Skeletal muscle cell (primary cell): ENCODE data around the gene HCN2.

Source experiments
- DNase-seq: peaks from one replicate; pipeline ENCODE4 v3.0.0-alpha.2; 2010; ENCODE audit warnings: low read depth
- H3K4me3 ChIP-seq: 2 replicates; pipeline ENCODE4 v1.5.1; 2011; ENCODE audit warnings: low read depth, mild to moderate bottlenecking, control low read depth, low read length, moderate library complexity

HCN2 gene

DNA sequence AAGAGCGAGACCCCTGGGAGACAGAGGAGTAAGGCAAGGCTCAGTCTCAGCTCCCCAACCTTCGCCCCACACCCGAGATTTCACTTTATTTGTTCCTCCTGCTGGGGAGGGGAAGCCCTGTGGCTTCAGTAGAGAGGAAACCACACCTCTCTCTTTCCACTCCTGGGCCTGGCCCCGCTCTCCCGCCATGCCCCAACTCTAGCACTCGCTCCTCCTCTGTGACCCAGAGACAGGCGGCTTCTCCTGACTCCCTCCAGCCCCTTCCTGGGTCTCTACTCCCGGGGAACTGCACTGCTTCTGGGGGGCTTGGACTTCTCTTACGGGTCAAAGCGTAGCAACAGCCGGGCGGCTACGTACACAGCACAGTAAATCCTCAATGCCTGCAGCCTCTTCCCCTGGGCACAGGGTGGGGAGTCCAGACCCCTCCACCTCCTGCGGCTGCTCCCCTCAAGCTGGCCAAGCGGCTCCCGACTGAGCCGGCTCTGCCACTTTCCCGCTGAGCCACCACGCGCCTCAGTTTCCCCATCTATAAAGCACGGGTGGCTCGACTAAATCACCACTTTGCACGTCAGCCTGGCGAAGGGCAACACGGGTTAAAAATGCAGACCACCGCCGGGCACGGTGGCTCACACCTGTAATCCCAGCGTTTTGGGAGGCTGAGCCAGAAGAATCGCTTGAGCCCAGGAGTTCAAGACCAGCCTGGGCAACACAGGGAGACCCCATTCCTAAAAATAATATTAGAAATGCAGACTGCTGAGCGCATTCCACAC is 71.9 kb downstream of the HCN2 start:
- peak overlapping the region; percentile 95 for H3K4me3 ChIP-seq
- DNase-seq, result no peak

- peak overlapping the region; percentile 95 for H3K4me3 ChIP-seq
- DNase-seq, result no peak
These were observed 72.7 kb downstream of the HCN2 start for GRCh38 chr19:662207-662961.

GRCh38 chr19:662962-663681 is 73.4 kb downstream of the HCN2 start, which contains the start of gene RNF126:
TSS of gene RNF126 (minus strand) at chr19:663214. CDS start at chr19:663121, 93 bp downstream.
- peak; percentile 73 for DNase-seq
- H3K4me3 ChIP-seq, result peak within 1 kb of the TSS; percentile 95

DNA sequence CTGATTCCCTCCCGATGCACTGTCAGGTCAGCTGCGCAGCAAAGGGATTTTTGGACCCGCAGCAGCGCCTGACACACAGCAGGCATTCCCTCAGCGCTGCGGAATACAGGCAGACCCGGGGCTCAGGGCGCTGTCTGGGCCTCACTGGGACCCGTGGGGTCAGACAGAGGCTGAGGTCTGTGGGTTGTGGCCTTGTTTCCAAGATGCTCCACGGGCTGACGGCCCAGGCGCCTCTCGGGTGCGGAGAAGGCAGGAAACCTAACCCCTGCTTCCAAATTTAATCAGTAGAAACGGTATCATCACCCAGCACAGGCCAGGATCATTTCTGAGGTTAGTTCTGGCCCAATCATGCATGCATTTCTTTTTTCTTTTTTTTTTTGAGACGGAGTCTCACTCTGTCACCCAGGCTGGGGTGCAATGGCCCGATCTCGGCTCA is 74.0 kb downstream of the HCN2 start:
- DNase-seq, result no peak

DNA sequence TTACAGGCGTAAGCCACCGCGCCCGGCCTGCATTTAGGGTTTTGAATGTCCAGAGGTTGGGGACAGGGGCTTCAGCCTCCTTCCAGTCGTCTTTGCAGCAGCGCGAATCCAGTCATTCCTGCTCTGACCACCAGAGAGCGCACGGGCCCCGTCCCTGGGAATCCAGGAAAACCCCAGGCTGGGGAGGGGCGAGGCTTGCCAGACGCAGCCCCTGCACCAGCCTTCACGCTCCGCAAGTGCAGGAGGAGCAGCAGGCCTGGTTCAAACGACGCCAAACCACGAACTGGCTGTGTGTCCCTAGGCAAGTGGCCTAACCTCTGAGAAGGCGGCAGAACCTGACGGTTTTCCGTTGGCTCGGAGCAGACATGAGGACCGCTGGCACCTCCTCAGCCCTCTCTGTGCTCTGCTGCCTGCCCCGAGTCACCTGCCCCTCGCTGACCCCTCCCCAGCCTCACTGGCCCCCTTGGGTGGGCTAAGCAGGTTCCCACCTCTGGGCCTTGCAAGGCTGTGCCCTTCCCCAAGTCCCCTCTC is 75.3 kb downstream of the HCN2 start:
- H3K4me3 ChIP-seq, result no peak overlapping the region
- no peak for DNase-seq

More for the DNA sequence above, 74.0 kb downstream of the HCN2 start:
- H3K4me3 ChIP-seq, result peak overlapping the region; percentile 55
